ENCODE results near the gene C13orf46. TPM values are rescaled to one million over a fixed set of nuclear protein-coding genes. Genes with fewer than 3 reads are reported as not detected.

Gene C13orf46
- total RNA-seq, 5 donors from 2014 or later (not counting 1 experiment from before 2014, with no cell fraction given): 18.4 to 33.9 (median 25.3) TPM

DNA sequence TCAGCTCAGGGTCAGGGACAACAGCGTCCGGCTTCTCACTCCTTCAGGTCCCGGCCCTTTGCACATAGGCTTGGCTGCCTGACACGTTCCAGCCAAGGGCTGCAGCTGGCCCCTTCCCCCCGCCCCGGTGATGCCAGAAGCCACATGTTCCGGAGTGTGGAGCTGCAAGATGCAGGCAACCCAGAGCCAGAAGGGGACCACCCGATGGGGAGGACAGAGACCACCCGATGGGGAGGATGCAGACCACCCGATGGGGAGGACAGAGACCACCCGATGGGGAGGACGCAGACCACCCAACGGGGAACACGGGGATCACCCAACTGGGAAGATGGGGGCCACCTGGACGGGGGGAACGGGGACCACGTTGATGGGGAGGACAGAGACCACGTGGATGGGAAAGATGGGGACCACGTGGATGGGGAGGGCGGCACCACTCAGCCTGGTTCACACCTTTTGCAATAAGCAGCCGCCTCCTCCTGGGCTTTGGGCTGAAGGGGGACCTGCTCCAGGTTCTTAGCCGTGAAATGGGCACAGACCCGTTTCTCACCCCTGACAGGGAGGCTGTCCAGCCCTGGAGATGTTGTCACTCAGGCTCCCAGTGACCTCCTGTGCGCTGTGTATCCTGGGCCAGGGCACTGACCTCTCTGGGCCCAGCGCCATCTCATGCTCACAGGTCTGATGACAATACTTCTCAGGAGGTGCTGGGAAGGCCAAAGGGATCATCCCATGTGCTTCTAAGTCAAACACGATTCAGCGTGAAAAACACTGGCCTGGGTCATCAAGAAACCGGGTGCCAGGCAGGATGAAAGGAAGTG is 34.5 kb downstream of the C13orf46 start:
- H3K9me3 ChIP-seq: no peaks in the 10 kb centered on the region
- ChIA-PET CTCF (no interaction called here), POLR2A (interaction anchor here in 1 of 2 donors (0.7 kb wide), 1 partner anchor 10 kb away, joined by 3 read pairs; no protein-coding TSS in a partner anchor)
- peaks cover 0 to 42% of the 10 kb centered on the region in 2 experiments for H3K27me3 ChIP-seq (replicated peaks in 1 of 2; ENCODE audit: control insufficient read depth in 2 of 2, extremely low read depth in 1 of 2, insufficient read depth in 2 of 2, low read length in 1 of 2)
- Mint-ChIP-seq H3K27me3 (no peaks in the 10 kb centered on the region), H3K9me3 (no peaks in the 10 kb centered on the region), H3K4me3 (no peak overlapping the region), H3K4me1 (no peaks in the 10 kb centered on the region), H3K27ac (no peak overlapping the region), H3K36me3 (no peaks in the 10 kb centered on the region)
- 80% methylated on average over 28 of the region's 28 CpGs for WGBS (ENCODE audit: insufficient coverage)
- no peaks in the 10 kb centered on the region for H3K4me1 ChIP-seq (ENCODE audit: control insufficient read depth in 1 of 2, extremely low read depth in 1 of 2, insufficient read depth in 2 of 2, low read length in 2 of 2)
- peaks cover 0 to 2% of the 10 kb centered on the region in 2 donors for H3K36me3 ChIP-seq (ENCODE audit: control insufficient read depth in 2 of 2, extremely low read depth in 1 of 2, insufficient read depth in 1 of 2, low read length in 1 of 2)
- H3K27ac ChIP-seq (ENCODE audit: low read length): no peak overlapping the region
- ATAC-seq (replicated peaks in 1 of 4) (no peak), DNase-seq (no peak)
- H3K4me3 ChIP-seq (ENCODE audit: control insufficient read depth in 1 of 2, extremely low read depth in 1 of 2, low read length in 1 of 2): no peak overlapping the region

DNA sequence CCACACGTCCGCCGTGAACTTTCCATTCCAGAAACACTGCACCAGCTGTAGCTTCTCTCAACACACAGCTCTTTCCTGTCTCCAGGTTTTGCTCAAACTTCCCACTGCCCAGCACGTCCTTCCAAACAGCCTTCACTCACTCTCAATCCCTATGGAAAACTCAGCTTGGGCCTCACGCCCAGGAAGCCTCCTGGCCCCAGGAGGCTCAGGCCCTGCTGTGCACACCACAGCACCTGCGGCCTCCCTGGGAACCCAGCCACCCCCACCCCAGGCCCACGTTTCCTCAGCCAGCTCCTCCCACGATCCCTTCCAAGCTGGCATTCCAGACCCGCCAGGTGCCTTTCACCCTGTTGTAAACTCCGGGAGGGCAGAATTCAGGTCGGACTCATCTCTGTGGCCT is 35.2 kb downstream of the C13orf46 start:
- 83% methylated on average over 11 of the region's 11 CpGs for WGBS (ENCODE audit: insufficient coverage)
- Mint-ChIP-seq H3K9me3 (no peaks in the 10 kb centered on the region), H3K27ac (no peak overlapping the region), H3K4me3 (no peak overlapping the region), H3K27me3 (no peaks in the 10 kb centered on the region), H3K4me1 (no peaks in the 10 kb centered on the region), H3K36me3 (no peaks in the 10 kb centered on the region)
- Histone ChIP-seq H3K27ac (ENCODE audit: low read length) (no peak overlapping the region), H3K27me3 (replicated peaks in 1 of 2; ENCODE audit: control insufficient read depth in 2 of 2, extremely low read depth in 1 of 2, insufficient read depth in 2 of 2, low read length in 1 of 2) (peaks cover 0 to 48% of the 10 kb centered on the region in 2 experiments), H3K4me3 (ENCODE audit: control insufficient read depth in 1 of 2, extremely low read depth in 1 of 2, low read length in 1 of 2) (no peak overlapping the region), H3K9me3 (no peaks in the 10 kb centered on the region), H3K36me3 (ENCODE audit: control insufficient read depth in 2 of 2, extremely low read depth in 1 of 2, insufficient read depth in 1 of 2, low read length in 1 of 2) (peaks cover 0 to 2% of the 10 kb centered on the region in 2 donors), H3K4me1 (ENCODE audit: control insufficient read depth in 1 of 2, extremely low read depth in 1 of 2, insufficient read depth in 2 of 2, low read length in 2 of 2) (no peaks in the 10 kb centered on the region)
- CTCF ChIA-PET: no interaction called here
- POLR2A ChIA-PET: interaction anchor here in 1 of 2 donors (0.7 kb wide), 1 partner anchor 10 kb away, joined by 3 read pairs; no protein-coding TSS in a partner anchor
- ATAC-seq (replicated peaks in 1 of 4) (no peak), DNase-seq (no peak)

DNA sequence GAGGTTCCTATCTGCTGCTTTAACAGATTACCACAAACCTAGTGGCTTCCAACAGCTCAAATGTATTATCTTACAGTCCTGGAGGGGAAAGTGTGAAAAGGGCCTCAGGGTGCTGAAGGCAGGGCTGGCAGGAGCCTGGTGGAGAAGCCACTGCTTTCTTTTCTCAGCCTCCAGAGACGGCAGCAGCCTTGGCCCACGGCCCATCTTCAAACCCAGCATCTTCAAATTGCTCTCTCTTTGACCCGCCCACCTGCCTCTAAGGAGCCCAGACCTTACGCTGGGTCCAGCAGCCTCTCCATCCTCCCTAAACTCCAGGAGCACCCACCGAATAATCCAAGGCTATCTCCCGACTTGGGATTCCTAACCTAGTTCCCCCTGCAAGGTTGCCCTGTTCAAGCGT is 35.6 kb downstream of the C13orf46 start:
- Histone ChIP-seq H3K4me3 (ENCODE audit: control insufficient read depth in 1 of 2, extremely low read depth in 1 of 2, low read length in 1 of 2) (no peak overlapping the region), H3K4me1 (ENCODE audit: control insufficient read depth in 1 of 2, extremely low read depth in 1 of 2, insufficient read depth in 2 of 2, low read length in 2 of 2) (no peaks in the 10 kb centered on the region), H3K27me3 (replicated peaks in 1 of 2; ENCODE audit: control insufficient read depth in 2 of 2, extremely low read depth in 1 of 2, insufficient read depth in 2 of 2, low read length in 1 of 2) (peaks cover 0 to 48% of the 10 kb centered on the region in 2 experiments), H3K27ac (ENCODE audit: low read length) (no peak overlapping the region), H3K9me3 (no peaks in the 10 kb centered on the region), H3K36me3 (ENCODE audit: control insufficient read depth in 2 of 2, extremely low read depth in 1 of 2, insufficient read depth in 1 of 2, low read length in 1 of 2) (peaks cover 0 to 2% of the 10 kb centered on the region in 2 donors)
- DNase-seq (no peak), ATAC-seq (replicated peaks in 1 of 4) (no peak)
- H3K4me3 Mint-ChIP-seq: no peak overlapping the region
- H3K27me3 Mint-ChIP-seq: no peaks in the 10 kb centered on the region
- H3K4me1 Mint-ChIP-seq: no peaks in the 10 kb centered on the region
- CTCF ChIA-PET: no interaction called here
- H3K27ac Mint-ChIP-seq: no peak overlapping the region
- 77% methylated on average over 7 of the region's 7 CpGs for WGBS (ENCODE audit: insufficient coverage)
- no peaks in the 10 kb centered on the region for H3K9me3 Mint-ChIP-seq
- H3K36me3 Mint-ChIP-seq: no peaks in the 10 kb centered on the region
- POLR2A ChIA-PET: interaction anchor here in 1 of 2 donors (0.7 kb wide), 1 partner anchor 9 kb away, joined by 3 read pairs; no protein-coding TSS in a partner anchor

DNA sequence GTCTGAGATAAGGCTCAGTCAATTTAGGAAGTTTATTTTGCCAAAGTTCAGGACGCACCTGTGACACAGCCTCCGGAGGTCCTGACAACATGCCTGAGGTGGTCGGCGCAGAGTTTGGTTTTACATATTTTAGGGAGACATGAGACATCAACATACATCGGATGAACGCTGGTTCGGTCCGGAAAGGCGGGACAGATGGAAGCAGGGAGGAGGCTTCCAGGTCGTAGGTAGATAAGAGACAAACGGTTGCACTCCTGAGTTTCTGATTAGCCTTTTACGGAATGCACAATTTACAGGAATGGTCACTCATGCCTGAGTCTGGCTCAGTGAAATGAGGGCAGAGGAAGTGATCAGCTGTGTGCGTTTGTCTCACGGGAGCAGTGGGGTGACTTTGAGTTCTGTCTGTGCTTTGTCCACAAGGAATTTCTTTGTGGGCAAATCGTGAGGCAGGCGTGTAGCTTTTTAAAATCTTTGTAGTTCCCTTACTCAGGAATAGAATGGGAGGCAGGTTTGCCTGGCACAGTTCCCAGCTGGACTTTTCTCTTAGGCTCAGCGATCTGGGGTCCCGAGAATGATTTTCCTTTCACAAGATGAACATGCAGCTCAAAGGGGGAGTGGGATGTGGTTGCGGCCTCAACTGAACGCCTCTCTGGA is 36.2 kb downstream of the C13orf46 start:
- Histone ChIP-seq H3K27ac (ENCODE audit: low read length) (no peak overlapping the region), H3K4me3 (ENCODE audit: control insufficient read depth in 1 of 2, extremely low read depth in 1 of 2, low read length in 1 of 2) (no peak overlapping the region), H3K9me3 (no peaks in the 10 kb centered on the region), H3K36me3 (ENCODE audit: control insufficient read depth in 2 of 2, extremely low read depth in 1 of 2, insufficient read depth in 1 of 2, low read length in 1 of 2) (peaks cover 0 to 2% of the 10 kb centered on the region in 2 donors), H3K4me1 (ENCODE audit: control insufficient read depth in 1 of 2, extremely low read depth in 1 of 2, insufficient read depth in 2 of 2, low read length in 2 of 2) (no peaks in the 10 kb centered on the region), H3K27me3 (replicated peaks in 1 of 2; ENCODE audit: control insufficient read depth in 2 of 2, extremely low read depth in 1 of 2, insufficient read depth in 2 of 2, low read length in 1 of 2) (peaks cover 0 to 48% of the 10 kb centered on the region in 2 experiments)
- H3K9me3 Mint-ChIP-seq: no peaks in the 10 kb centered on the region
- no peaks in the 10 kb centered on the region for H3K4me1 Mint-ChIP-seq
- WGBS (ENCODE audit: insufficient coverage): 84% methylated on average over 16 of the region's 20 CpGs
- no peaks in the 10 kb centered on the region for H3K36me3 Mint-ChIP-seq
- DNase-seq (no peak), ATAC-seq (replicated peaks in 1 of 4) (no peak)
- no peak overlapping the region for H3K27ac Mint-ChIP-seq
- H3K27me3 Mint-ChIP-seq: no peaks in the 10 kb centered on the region
- no peak overlapping the region for H3K4me3 Mint-ChIP-seq
- CTCF ChIA-PET: no interaction called here
- POLR2A ChIA-PET: no interaction called here

DNA sequence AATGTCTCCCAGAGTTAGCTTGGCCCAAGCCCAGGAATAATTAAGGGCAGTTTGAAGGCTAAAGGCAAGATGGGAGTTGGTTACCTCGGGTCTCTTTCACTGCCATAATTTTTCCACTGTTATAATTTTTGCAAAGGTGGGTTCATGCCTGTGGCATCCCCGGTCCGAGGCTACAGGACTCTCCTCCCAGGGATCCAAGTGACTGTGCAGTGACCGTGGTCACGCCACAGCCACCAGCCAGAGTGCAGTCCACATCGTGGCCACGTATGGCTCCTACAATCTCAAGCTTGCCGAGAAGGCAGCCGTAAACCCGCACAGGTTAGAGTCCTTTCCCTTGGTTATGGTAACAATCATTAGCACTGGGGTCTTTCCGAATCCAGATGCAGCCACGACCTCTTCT is 36.8 kb downstream of the C13orf46 start:
- no peak for ATAC-seq (replicated peaks in 1 of 4)
- no peak overlapping the region for H3K27ac ChIP-seq (ENCODE audit: low read length)
- peaks cover 0 to 2% of the 10 kb centered on the region in 2 experiments for H3K4me1 ChIP-seq (ENCODE audit: control insufficient read depth in 1 of 2, extremely low read depth in 1 of 2, insufficient read depth in 2 of 2, low read length in 2 of 2)
- no peak overlapping the region for H3K27ac Mint-ChIP-seq
- H3K4me3 Mint-ChIP-seq: no peak overlapping the region
- H3K4me3 ChIP-seq (ENCODE audit: control insufficient read depth in 1 of 2, extremely low read depth in 1 of 2, low read length in 1 of 2): no peak overlapping the region
- DNase-seq: no peak
- H3K27me3 Mint-ChIP-seq: no peaks in the 10 kb centered on the region
- CTCF ChIA-PET: no interaction called here
- H3K36me3 ChIP-seq (ENCODE audit: control insufficient read depth in 2 of 2, extremely low read depth in 1 of 2, insufficient read depth in 1 of 2, low read length in 1 of 2): peaks cover 0 to 2% of the 10 kb centered on the region in 2 donors
- POLR2A ChIA-PET: no interaction called here
- no peaks in the 10 kb centered on the region for H3K9me3 ChIP-seq
- H3K9me3 Mint-ChIP-seq: no peaks in the 10 kb centered on the region
- H3K36me3 Mint-ChIP-seq: no peaks in the 10 kb centered on the region
- WGBS (ENCODE audit: insufficient coverage): 89% methylated on average over 10 of the region's 12 CpGs
- H3K27me3 ChIP-seq (replicated peaks in 1 of 2; ENCODE audit: control insufficient read depth in 2 of 2, extremely low read depth in 1 of 2, insufficient read depth in 2 of 2, low read length in 1 of 2): peaks cover 0 to 48% of the 10 kb centered on the region in 2 experiments
- H3K4me1 Mint-ChIP-seq: peaks cover 0 to 3% (median 2%) of the 10 kb centered on the region in 3 donors

DNA sequence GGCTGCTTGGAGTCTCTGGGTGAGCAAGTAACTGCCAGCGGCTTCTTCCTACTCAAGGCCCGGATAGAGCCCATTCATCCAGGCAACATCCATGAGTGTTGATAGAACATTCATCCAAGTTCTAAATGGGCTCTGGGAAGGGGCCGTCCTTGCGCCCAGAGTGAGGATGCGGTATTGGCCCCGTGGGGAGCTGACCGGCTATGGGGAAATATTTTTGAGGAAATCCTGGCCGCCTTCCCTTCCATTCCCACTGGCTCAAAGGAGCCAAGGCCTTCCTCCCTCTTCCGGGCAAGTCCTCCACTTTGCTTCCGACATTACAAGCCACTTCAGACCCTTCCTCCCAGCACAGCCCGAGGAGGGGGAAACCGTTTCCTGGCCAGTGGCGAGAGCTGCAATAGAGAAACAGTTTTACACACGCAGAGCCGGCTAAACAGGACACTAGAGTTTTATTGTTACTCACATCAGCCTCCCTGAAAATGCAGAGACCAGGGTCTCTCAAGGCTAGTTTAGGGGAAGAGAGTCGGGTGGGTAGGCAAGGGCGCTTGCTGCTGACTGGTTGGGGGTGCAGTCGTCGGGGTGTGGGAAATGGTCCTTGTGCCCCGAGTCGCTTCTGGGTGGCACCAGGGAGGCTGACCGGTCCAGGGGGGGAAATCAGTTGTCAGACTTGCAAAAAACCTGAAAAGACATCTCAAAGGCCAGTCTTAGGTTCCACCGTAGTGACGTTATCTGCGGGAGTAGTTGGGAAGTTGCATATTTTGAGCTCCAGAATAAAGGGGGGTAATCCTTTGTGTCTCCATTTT is 37.5 kb downstream of the C13orf46 start:
- Histone ChIP-seq H3K36me3 (ENCODE audit: control insufficient read depth in 2 of 2, extremely low read depth in 1 of 2, insufficient read depth in 1 of 2, low read length in 1 of 2) (no peaks in the 10 kb centered on the region), H3K9me3 (no peaks in the 10 kb centered on the region), H3K27me3 (replicated peaks in 1 of 2; ENCODE audit: control insufficient read depth in 2 of 2, extremely low read depth in 1 of 2, insufficient read depth in 2 of 2, low read length in 1 of 2) (peaks cover 0 to 49% of the 10 kb centered on the region in 2 experiments), H3K4me1 (ENCODE audit: control insufficient read depth in 1 of 2, extremely low read depth in 1 of 2, insufficient read depth in 2 of 2, low read length in 2 of 2) (peaks cover 0 to 9% of the 10 kb centered on the region in 2 experiments), H3K27ac (ENCODE audit: low read length) (no peak overlapping the region), H3K4me3 (ENCODE audit: control insufficient read depth in 1 of 2, extremely low read depth in 1 of 2, low read length in 1 of 2) (no peak overlapping the region)
- Mint-ChIP-seq H3K27ac (no peak overlapping the region), H3K27me3 (no peaks in the 10 kb centered on the region), H3K36me3 (no peaks in the 10 kb centered on the region), H3K9me3 (no peaks in the 10 kb centered on the region), H3K4me1 (peaks cover 0 to 10% (median 8%) of the 10 kb centered on the region in 3 donors), H3K4me3 (no peak overlapping the region)
- 86% methylated on average over 11 of the region's 25 CpGs for WGBS (ENCODE audit: insufficient coverage)
- DNase-seq (no peak), ATAC-seq (replicated peaks in 1 of 4) (no peak)
- ChIA-PET CTCF (no interaction called here), POLR2A (no interaction called here)
